Tibial nerve (tissue), 4 donors: ENCODE results near the gene DNAH6.

ENCODE experiments used
- EP300 ChIP-seq, 2 donors: sonication (generic); formaldehyde crosslinking; IDR thresholded peaks; one replicate each; pipeline ENCODE4 v1.6.1; 2017; ENCODE audit warnings: antibody characterized with exemption in 2 of 2, mild to moderate bottlenecking in 1 of 2
- TF ChIP-seq, protein P1 (sequence below), 5 experiments: fragments of 200-600 bp in 3 of 5; fragments of 450-650 bp in 2 of 5; sonication (generic) in 3 of 5; IDR thresholded peaks; one replicate each; pipeline ENCODE4 v1.5.1; 2016 to 2019; ENCODE audit warnings: antibody characterized with exemption in 5 of 5, mild to moderate bottlenecking in 3 of 5, moderate library complexity in 2 of 5

DNA sequence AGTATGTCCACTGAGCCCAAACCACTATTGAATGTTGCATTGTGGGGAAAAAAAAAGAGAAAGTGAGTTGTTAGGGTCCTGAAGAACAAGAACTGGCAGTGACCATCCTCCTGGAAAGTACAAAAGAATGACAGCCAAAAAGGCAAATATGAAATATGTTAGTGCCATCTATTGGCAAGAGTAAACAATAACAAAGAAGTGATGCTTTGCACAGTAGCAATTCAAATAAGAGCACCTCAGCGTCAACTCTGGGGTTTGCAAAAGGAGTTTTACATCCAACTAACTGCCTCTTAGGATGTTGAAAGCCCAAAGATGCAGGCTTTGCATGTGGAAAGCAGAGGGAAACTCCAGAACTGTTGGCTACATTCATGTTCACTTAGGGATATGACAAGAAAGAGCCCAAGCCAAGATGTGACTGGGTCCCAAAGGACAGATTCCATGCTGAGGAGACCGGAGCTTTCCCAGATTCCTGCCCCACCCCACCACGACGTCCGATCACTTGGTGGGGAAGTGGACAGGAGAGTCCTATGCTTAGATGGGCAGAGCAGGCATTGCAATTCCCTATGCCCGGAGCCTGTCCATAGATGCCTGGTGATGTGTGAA lies 349.0 kb downstream of the DNAH6 start:
- TF ChIP-seq, protein P1, sequence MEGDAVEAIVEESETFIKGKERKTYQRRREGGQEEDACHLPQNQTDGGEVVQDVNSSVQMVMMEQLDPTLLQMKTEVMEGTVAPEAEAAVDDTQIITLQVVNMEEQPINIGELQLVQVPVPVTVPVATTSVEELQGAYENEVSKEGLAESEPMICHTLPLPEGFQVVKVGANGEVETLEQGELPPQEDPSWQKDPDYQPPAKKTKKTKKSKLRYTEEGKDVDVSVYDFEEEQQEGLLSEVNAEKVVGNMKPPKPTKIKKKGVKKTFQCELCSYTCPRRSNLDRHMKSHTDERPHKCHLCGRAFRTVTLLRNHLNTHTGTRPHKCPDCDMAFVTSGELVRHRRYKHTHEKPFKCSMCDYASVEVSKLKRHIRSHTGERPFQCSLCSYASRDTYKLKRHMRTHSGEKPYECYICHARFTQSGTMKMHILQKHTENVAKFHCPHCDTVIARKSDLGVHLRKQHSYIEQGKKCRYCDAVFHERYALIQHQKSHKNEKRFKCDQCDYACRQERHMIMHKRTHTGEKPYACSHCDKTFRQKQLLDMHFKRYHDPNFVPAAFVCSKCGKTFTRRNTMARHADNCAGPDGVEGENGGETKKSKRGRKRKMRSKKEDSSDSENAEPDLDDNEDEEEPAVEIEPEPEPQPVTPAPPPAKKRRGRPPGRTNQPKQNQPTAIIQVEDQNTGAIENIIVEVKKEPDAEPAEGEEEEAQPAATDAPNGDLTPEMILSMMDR (IDR thresholded peaks at IDR 0.05): peak in 2 of 5 experiments; percentile 15 to 19
- TF ChIP-seq EP300 (IDR thresholded peaks at IDR 0.05): no peak
